ENCODE results near the gene PIGX. TPM values are rescaled to one million over a fixed set of nuclear protein-coding genes. Genes with fewer than 3 reads are reported as not detected.
A peak's percentile ranks its signal among the peaks of the same experiment; 100 is the strongest.

PIGX gene
- total and polyA plus RNA-seq, 2 of the 4 experiments (the other 2 are of a cell fraction) = 9.4 to 14.5 TPM

DNA sequence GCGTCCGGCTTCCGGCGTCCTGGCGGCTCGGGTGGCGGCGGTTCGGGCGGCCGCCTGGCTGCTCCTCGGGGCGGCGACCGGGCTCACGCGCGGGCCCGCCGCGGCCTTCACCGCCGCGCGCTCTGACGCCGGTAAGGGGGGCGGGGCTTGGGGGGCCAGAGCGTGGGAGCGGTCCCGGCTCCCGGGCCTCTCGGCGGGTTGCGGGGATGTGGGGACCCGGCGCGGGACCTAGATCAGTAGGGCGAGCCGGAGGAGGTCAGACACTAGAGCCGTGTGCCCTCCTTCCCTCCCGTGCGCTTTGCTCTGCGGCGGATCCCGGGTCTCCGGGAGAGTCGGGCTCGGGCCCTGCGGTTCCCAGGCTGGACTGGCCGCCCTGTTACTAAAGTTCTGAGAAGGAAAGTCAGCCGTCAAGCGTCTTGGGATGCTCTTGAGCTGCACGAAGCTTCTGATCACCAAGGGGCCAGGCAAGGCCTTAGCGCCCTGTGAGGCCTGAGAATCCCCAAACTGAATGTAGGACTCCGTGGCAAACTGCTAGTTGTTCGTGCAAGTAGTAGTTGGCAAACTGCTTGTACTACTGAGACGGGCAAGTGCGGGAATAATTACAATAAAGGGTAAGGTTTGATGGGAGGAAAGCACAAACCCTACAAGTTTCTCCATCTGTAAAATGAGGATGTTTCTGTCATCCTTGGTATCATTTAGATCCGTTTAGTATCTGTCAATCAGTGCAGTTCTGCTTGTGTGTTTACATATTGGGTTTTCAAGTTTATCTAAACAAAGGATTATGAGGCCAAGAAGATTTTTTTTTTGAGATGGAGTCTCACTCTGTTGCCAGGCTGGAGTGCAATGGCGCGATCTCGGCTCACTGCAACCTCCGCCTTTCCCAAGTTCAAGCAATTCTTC is 587 bp downstream of the PIGX start:
- H4K8ac ChIP-seq (ENCODE audit: low read depth in 2 of 2, low read length in 2 of 2) = peak overlapping the region; percentile 40 to 71; a peak in 2 of 4 replicates
- intact Hi-C loops (cut with micrococcal nuclease) (no loop called here), dilution Hi-C loops (cut with HindIII; ENCODE audit: low sequenced_read_pairs, unreplicated experiment) (no loop called here), in situ Hi-C loops (cut with MboI; ENCODE audit: low sequenced_read_pairs) (no loop called here)
- H3K18ac ChIP-seq (ENCODE audit: low read depth, low read length) = no peak overlapping the region
- peak overlapping the region; percentile 1 for H3K4ac ChIP-seq (ENCODE audit: low read depth, low read length)
- CTCF ChIA-PET = no interaction called here
- H3K36me3 ChIP-seq (ENCODE audit: control insufficient read depth, insufficient read depth, low read length) = no peaks in the 10 kb centered on the region
- H2BK15ac ChIP-seq (ENCODE audit: low read depth, low read length) = no peak overlapping the region
- 0 out of 2 replicates have a peak, but pooled peaks cover 3% of the 10 kb centered on the region for H3K4me1 ChIP-seq (ENCODE audit: control insufficient read depth, insufficient read depth, low read length)
- H2BK120ac ChIP-seq (ENCODE audit: low read depth, low read length) = no peak overlapping the region; the same call in 1 of the 2 replicates
- H3K79me1 ChIP-seq (ENCODE audit: low read depth in 1 of 2, low read length in 2 of 2) = peaks cover 10 to 27% of the 10 kb centered on the region in 2 experiments; a peak in 2 of 4 replicates
- BruUV-seq (replicated peaks) = no TSS peak
- 0% methylated on average over 14 of the region's 64 CpGs; no CpG with 5 or more reads in 1 of the 2 experiments for WGBS, 2 experiments (ENCODE audit: extremely low coverage in 2 of 2, insufficient read length in 1 of 2)
- peak overlapping the region; percentile 46 for H2AK9ac ChIP-seq (replicated peaks; ENCODE audit: low read depth, low read length, poor library complexity)
- H3K27ac ChIP-seq (ENCODE audit: insufficient read depth, low read length) = peak overlapping the region; percentile 61
- H3K27me3 ChIP-seq (ENCODE audit: control insufficient read depth, insufficient read depth, low read length) = no peaks in the 10 kb centered on the region
- DNase-seq (peak; percentile 57), ATAC-seq (ENCODE audit: low read depth) (peak; percentile 87)
- peak overlapping the region; percentile 70 for H3K4me3 ChIP-seq (ENCODE audit: insufficient read depth, low read depth, low read length)
- no peak for TF ChIP-seq SMC3 (IDR thresholded peaks at IDR 0.05; ENCODE audit: low read depth, low read length)
- TF ChIP-seq, protein P1, sequence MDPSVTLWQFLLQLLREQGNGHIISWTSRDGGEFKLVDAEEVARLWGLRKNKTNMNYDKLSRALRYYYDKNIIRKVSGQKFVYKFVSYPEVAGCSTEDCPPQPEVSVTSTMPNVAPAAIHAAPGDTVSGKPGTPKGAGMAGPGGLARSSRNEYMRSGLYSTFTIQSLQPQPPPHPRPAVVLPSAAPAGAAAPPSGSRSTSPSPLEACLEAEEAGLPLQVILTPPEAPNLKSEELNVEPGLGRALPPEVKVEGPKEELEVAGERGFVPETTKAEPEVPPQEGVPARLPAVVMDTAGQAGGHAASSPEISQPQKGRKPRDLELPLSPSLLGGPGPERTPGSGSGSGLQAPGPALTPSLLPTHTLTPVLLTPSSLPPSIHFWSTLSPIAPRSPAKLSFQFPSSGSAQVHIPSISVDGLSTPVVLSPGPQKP (IDR thresholded peaks at IDR 0.05; ENCODE audit: borderline replicate concordance, low read depth, low read length) = no peak
- TF ChIP-seq RAD21 (IDR thresholded peaks at IDR 0.05; ENCODE audit: low read length) = no peak
- no peak for TF ChIP-seq CEBPB (IDR thresholded peaks at IDR 0.05; ENCODE audit: low read depth, low read length)
- TF ChIP-seq, protein P2, sequence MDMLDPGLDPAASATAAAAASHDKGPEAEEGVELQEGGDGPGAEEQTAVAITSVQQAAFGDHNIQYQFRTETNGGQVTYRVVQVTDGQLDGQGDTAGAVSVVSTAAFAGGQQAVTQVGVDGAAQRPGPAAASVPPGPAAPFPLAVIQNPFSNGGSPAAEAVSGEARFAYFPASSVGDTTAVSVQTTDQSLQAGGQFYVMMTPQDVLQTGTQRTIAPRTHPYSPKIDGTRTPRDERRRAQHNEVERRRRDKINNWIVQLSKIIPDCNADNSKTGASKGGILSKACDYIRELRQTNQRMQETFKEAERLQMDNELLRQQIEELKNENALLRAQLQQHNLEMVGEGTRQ (IDR thresholded peaks at IDR 0.05; ENCODE audit: low read depth, low read length) = no peak
- TF ChIP-seq RFX5 (IDR thresholded peaks at IDR 0.05; ENCODE audit: low read depth, low read length) = no peak
- TF ChIP-seq, protein P3, sequence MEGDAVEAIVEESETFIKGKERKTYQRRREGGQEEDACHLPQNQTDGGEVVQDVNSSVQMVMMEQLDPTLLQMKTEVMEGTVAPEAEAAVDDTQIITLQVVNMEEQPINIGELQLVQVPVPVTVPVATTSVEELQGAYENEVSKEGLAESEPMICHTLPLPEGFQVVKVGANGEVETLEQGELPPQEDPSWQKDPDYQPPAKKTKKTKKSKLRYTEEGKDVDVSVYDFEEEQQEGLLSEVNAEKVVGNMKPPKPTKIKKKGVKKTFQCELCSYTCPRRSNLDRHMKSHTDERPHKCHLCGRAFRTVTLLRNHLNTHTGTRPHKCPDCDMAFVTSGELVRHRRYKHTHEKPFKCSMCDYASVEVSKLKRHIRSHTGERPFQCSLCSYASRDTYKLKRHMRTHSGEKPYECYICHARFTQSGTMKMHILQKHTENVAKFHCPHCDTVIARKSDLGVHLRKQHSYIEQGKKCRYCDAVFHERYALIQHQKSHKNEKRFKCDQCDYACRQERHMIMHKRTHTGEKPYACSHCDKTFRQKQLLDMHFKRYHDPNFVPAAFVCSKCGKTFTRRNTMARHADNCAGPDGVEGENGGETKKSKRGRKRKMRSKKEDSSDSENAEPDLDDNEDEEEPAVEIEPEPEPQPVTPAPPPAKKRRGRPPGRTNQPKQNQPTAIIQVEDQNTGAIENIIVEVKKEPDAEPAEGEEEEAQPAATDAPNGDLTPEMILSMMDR (conservative IDR thresholded peaks at IDR 0.05; ENCODE audit: low read depth, low read length) = no peak
- TF ChIP-seq MAZ (IDR thresholded peaks at IDR 0.05; ENCODE audit: borderline replicate concordance, low read depth, low read length) = peak; percentile 15; the same call in 1 of the 2 replicates
- TF ChIP-seq BHLHE40 (IDR thresholded peaks at IDR 0.05; ENCODE audit: low read depth, low read length) = 0 out of 2 replicates have a peak, but pooled peaks have one; percentile 13
- TF ChIP-seq RCOR1 (IDR thresholded peaks at IDR 0.05; ENCODE audit: insufficient replicate concordance, low read length) = no peak
- no peak; the same call in 1 of the 2 replicates for TF ChIP-seq POLR2A (IDR thresholded peaks at IDR 0.05; ENCODE audit: low read depth, low read length)
- no peak for TF ChIP-seq MAFK (IDR thresholded peaks at IDR 0.05; ENCODE audit: low read depth, low read length)
- no peak for TF ChIP-seq MXI1 (IDR thresholded peaks at IDR 0.05; ENCODE audit: borderline replicate concordance, low read depth, low read length)
- peak overlapping the region; percentile 36 for H2BK5ac ChIP-seq (ENCODE audit: low read depth, low read length, poor library complexity, severe bottlenecking)
- H3K9me1 ChIP-seq (ENCODE audit: insufficient read depth, low read length) = no peaks in the 10 kb centered on the region
- H4K91ac ChIP-seq (ENCODE audit: insufficient read depth, low read depth, low read length) = 0 out of 2 replicates have a peak overlapping the region, but pooled peaks have one; percentile 8
- H4K5ac ChIP-seq (ENCODE audit: low read depth, low read length) = peak overlapping the region; percentile 1; the same call in 1 of the 2 replicates
- peak overlapping the region; percentile 47 for H3K23ac ChIP-seq (ENCODE audit: low read depth, low read length)
- H2AFZ ChIP-seq (replicated peaks; ENCODE audit: low read length, poor library complexity) = peak overlapping the region; percentile 97
- no peaks in the 10 kb centered on the region for H4K20me1 ChIP-seq (ENCODE audit: insufficient read depth, low read length)
- no peak overlapping the region for H2BK20ac ChIP-seq (ENCODE audit: low read depth, low read length)
- H3K4me2 ChIP-seq (ENCODE audit: low read depth, low read length) = peak overlapping the region; percentile 66
- POLR2A ChIA-PET (ENCODE audit: unreplicated experiment) = no interaction called here
- peak overlapping the region; percentile 25; the same call in 1 of the 2 replicates for H3K56ac ChIP-seq (ENCODE audit: extremely low read depth, insufficient read depth, low read length)
- peak overlapping the region; percentile 65 for H3K9ac ChIP-seq (ENCODE audit: low read depth, low read length)
- H3K9me3 ChIP-seq (ENCODE audit: control insufficient read depth, insufficient read depth, low read length) = no peaks in the 10 kb centered on the region
- H2AK5ac ChIP-seq (ENCODE audit: low read depth, low read length) = 0 out of 2 replicates have a peak overlapping the region, but pooled peaks have one; percentile 3
- peak overlapping the region; percentile 8 for H3K14ac ChIP-seq (replicated peaks; ENCODE audit: low read depth, low read length)
